HPDE6-E6E7 (cell line): ENCODE results near the gene WDR19.
A peak's percentile ranks its signal among the peaks of the same experiment; 100 is the strongest.
"Not testable (repeated sequence)": the region's sequence is repeated elsewhere in the genome, so short reads cannot be mapped to it uniquely, and the experiment has no call there.

Experiments used
- DNase-seq: peaks from one replicate; pipeline ENCODE4 v3.0.0; 2011; ENCODE audit warnings: missing footprints; ENCODE audit errors: extremely low spot score

The WDR19 gene

GRCh38 chr4:39181905-39182638 is at the start of gene WDR19:
TSS of gene WDR19 (plus strand) at chr4:39182529. CDS start at chr4:39182558, 29 bp downstream.
- peak; percentile 98 for DNase-seq

GRCh38 chr4:39133623-39134022 is 48.7 kb upstream of the WDR19 start:
- no peak for DNase-seq

- no peak for DNase-seq
These were observed 47.5 kb upstream of the WDR19 start for GRCh38 chr4:39134683-39135306.

DNA sequence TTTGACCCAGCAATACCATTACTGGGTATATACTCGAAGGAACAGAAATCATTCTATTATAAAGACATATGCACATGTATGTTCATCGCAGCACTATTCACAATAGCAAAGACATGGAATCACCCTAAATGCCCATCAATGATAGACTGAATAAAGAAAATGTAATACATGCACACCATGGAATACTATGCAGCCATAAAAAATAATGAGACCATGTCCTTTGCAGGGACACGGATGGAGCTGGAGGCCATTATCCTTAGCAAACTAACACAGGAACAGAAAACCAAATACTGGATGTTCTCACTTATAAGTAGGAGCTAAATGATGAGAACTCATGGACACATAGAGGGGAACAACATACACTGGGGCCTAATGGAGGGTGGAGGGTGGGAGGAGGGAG is 44.1 kb upstream of the WDR19 start:
- DNase-seq: not testable (repeated sequence)

- DNase-seq: no peak
These were observed 36.1 kb upstream of the WDR19 start for GRCh38 chr4:39146211-39146610.

GRCh38 chr4:39154009-39154408 is 28.3 kb upstream of the WDR19 start:
- DNase-seq: no peak

DNA sequence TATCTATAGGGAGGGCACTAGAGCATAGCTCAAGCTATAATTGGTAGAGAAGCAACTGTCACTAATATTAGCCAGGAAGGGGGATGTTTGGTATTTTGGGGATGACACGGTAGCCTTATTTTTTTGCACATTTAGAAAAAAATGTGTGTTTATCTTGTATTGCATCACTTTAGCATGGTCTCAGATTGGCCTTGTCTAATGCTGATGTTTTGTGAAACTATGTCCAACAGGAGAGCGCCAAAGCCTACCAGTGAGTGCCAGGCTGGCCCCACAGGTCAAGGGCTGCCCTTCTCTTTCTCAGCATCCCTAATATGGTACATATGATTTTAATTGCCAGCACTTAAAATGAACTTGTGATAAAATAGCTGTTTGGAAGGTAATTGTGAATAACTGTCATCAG is 24.8 kb upstream of the WDR19 start:
- no peak for DNase-seq

DNA sequence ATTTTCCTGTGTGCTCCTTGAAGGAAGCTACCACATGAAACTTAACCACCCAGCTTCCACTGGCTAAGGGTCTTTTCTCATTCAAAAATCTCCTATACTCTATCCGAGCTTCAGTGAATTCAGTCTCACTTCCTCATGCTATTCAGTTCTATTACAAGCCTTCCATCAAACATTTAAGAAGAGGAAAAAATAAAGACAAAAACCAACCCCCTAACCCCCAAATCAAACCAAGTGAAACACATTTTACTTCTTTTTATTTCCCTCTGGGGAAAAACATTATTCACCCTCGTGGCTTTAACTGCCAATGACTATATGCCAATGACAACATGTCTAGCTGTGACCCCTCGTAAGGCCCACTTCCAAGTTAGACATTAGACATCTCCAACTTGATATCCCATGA is 16.2 kb upstream of the WDR19 start:
- no peak for DNase-seq

- DNase-seq: no peak
These were observed 15.7 kb upstream of the WDR19 start for GRCh38 chr4:39166669-39167068.

- DNase-seq: no peak
These were observed 12.9 kb upstream of the WDR19 start for GRCh38 chr4:39169426-39169825.

DNA sequence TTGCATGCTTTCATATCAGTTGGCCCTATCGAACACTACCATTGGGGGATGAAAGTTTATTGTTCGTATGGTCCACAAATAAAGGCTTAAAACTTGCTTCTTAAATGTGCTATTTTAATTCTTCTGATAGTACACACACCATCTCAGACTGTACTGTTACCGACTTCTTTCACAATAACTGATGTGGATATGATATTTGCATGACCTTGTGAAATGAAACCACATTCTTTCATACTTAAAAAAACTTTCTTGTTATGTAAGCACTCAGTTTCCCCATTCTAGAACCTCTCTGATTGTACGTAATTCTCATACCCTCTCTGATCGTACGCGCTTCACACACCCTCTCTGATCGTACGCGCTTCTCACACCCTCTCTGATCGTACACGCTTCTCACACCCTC is 12.0 kb upstream of the WDR19 start:
- no peak for DNase-seq

DNA sequence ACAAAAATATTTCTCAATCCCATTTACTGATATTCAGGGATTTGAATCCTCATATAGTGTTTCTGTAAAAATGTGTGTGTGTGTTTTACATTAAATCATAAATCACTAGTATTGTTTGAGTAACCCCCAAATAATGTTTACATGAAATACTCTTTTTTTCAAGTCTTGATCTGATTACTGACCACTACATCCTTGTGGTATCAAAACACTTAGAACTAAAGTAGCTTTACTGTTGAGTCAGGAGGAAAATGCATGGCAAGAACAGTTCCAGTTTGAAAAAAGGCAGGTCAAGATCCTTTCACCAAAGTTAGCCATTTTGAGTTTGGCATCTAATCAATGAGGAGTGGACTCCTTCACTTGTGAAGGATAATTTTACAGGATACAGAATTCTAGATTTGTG is 3.6 kb upstream of the WDR19 start:
- no peak for DNase-seq

GRCh38 chr4:39179681-39180080 is 2.6 kb upstream of the WDR19 start:
- no peak for DNase-seq

DNA sequence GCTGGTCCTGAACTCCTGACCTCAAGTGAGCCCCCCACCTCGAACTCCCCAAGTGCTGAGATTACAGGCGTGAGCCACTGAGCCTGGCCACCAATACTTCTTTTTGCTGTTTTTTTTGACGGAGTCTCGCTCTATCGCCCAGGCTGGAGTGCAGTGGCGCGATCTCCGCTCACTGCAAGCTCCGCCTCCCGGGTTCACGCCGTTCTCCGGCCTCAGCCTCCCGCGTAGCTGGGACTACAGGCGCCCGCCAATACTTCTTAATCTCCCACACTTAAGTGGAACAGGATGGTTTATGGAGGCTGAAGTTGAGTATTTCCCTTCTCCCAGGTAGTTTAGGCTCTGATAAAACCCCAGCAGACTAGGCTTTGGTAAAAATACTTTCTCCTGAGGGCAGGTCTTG is 1.7 kb upstream of the WDR19 start:
- DNase-seq: not testable (repeated sequence)

DNA sequence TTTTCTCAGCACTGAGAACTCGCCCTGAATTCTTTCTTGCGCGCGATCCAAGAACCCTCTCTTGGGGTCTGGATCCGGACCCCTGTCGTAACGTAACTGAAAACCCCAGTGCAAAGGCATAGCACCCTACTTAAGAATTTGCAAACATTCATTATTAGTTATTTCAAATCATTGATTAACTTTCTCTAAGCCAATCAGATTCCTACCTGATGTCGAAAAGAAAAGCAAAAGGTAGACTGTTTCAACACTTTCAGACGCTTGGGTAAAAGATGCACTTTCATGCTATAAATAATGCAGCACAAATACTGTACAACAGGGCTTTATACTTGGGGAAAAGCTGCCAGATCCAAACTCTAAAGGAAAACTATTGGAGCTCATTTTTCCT is 817 bp upstream of the WDR19 start:
- no peak for DNase-seq

DNA sequence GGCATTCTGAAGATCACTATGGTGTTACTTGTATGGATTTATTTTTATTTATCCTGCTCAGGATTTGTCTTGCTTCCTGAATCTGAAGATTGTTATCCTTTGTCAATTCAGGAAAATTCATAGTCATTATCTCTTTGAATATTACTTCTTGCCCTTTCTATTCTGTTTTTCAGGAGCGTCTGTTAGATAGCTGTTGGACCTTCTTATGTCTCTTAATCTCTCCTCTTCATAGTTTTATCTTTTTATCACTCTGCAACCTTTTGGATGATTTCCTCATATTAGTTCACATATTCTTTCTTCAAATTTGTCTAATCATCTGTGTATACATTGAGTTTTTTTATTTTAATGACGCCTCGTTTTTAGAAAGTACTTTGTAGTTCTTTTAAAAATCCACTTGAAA is 19.6 kb downstream of the WDR19 start:
- no peak for DNase-seq

GRCh38 chr4:39204543-39204942 is 22.2 kb downstream of the WDR19 start:
- DNase-seq: no peak

- DNase-seq: no peak
These were observed 22.7 kb downstream of the WDR19 start for GRCh38 chr4:39205000-39205399.

GRCh38 chr4:39205476-39205875 is 23.1 kb downstream of the WDR19 start:
- DNase-seq: no peak

- no peak for DNase-seq
These were observed 45.6 kb downstream of the WDR19 start for GRCh38 chr4:39227906-39228305.

- DNase-seq: no peak
These were observed 46.0 kb downstream of the WDR19 start for GRCh38 chr4:39228377-39228776.

DNA sequence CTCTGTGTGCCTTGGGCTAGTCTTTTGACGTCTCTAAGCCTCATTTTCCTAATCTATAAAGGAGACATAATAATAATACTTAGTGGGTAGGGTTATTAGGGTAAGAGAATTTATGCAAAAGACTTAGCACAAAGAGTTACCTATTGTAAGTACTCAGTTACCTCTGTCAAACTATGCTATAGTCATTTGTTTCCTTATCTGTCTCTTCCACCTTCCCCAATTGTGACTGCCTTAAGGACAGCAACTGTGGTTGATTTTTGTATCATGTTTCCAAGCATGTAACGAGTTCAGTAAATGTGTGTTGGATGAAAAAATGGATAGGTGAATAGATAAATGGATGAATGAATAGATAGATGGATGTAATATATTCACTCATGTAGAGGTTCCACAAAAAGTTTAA is 48.1 kb downstream of the WDR19 start:
- no peak for DNase-seq

- no peak for DNase-seq
These were observed 49.3 kb downstream of the WDR19 start for GRCh38 chr4:39231660-39232059.

- DNase-seq: no peak
These were observed 49.8 kb downstream of the WDR19 start for GRCh38 chr4:39232100-39232499.
